AG04450 (cell line): Measurements from ENCODE around the gene OR6F1. TPM values are rescaled to one million over a fixed set of nuclear protein-coding genes. Genes with fewer than 3 reads are reported as not detected.
"Not testable (repeated sequence)": the region's sequence is repeated elsewhere in the genome, so short reads cannot be mapped to it uniquely, and the experiment has no call there.

Source experiments
- CTCF ChIA-PET: fragments of 300-600, 350-600 bp; formaldehyde crosslinking; extraction: SDS; loops from one replicate; lab custom pipeline; 2022; ENCODE audit warnings: antibody characterized with exemption, inconsistent platforms; lab: Charles Lee
- POLR2A ChIA-PET: fragments of 350-600 bp; formaldehyde crosslinking; extraction: SDS; loops from one replicate; lab custom pipeline; 2021; ENCODE audit warnings: antibody characterized with exemption, inconsistent platforms; lab: Yijun Ruan, JAX
- DNase-seq: peaks from one replicate; pipeline ENCODE4 v3.0.0-alpha.2; 2011; ENCODE audit warnings: low read depth, low spot score
- H3K27ac ChIP-seq: one replicate; pipeline ENCODE4 v1.5.1; 2012; ENCODE audit warnings: low read depth, low read length, control low read depth
- H3K27me3 ChIP-seq: one replicate; pipeline ENCODE4 v1.6.0; 2012; ENCODE audit warnings: low read length; ENCODE audit not compliant: control insufficient read depth, insufficient read depth
- H3K4me3 ChIP-seq: 2 replicates; pipeline ENCODE4 v1.5.1; 2011; ENCODE audit warnings: mild to moderate bottlenecking, low read depth, low read length, control low read depth
- H3K9me3 ChIP-seq: 2 replicates; pipeline ENCODE4 v1.5.1; 2012; ENCODE audit warnings: low read length; ENCODE audit not compliant: control insufficient read depth, insufficient read depth
- CTCF ChIP-seq: IDR thresholded peaks from 2 replicates; pipeline ENCODE4 v1.5.1; 2011; ENCODE audit warnings: low read depth, low read length, control low read depth, inconsistent platforms
- polyA plus RNA-seq: library from polyadenylated mRNA; depleted of rRNA; stranded (reverse); fragments of >200 nt; gene quantifications from 2 replicates; pipeline ENCODE4 v1.2.3, GENCODE V29; 2011

Gene OR6F1
- polyA plus RNA-seq, 1 experiment: not detected

DNA sequence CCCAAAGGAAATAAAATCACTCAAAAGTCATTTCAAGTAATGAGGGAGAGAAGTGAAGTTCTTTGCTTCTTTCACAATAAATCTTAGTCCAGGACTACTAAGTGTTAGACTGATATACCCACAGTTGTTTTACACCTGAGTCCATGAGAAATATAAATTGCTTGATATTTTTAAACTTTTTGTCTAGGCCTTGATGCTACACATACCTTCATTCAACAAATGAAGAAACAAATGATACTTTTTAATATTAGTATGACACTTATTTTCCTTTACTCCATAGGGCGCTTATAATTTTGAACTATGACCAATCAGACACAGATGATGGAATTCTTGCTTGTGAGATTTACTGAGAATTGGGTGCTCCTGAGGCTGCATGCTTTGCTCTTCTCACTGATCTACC is 21.9 kb upstream of the OR6F1 start, which contains the start of gene OR14K1:
OR14K1 (plus strand) TSS at position 301 of the 400 bp plus-strand sequence; CDS start at position 301, 0 bp downstream.
- CTCF ChIA-PET: no interaction called here
- DNase-seq: no peak
- POLR2A ChIA-PET: no interaction called here
- H3K9me3 ChIP-seq: peaks cover 13% of the 10 kb centered on the region; the same call in 1 of the 2 replicates
- no peak for TF ChIP-seq CTCF
- no peak within 1 kb of the TSS for H3K4me3 ChIP-seq
- no peaks in the 10 kb centered on the region for H3K27me3 ChIP-seq
- H3K27ac ChIP-seq: no peak within 1 kb of the TSS

DNA sequence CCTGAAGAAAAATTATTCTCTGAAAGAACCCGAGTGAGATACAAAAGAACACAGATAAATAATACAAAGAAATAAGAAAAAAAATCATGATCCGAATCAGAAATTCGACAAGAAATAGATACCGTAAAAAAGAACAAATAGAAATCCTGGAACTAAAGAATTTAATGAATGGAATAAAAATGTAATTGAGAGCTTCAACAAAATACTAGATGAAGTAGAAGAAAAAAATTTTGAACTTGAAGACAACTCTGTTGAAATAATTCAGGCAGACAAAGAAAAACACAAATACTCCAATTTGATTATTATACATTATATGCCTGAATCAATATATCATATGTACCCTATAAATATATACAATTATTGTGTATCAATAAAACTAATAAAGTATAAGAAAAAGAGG is 4.8 kb upstream of the OR6F1 start:
- Histone ChIP-seq H3K27me3 (no peaks in the 10 kb centered on the region), H3K9me3 (peaks cover 6% of the 10 kb centered on the region), H3K4me3 (no peak overlapping the region), H3K27ac (no peak overlapping the region)
- ChIA-PET POLR2A (no interaction called here), CTCF (no interaction called here)
- no peak for TF ChIP-seq CTCF
- DNase-seq: no peak

DNA sequence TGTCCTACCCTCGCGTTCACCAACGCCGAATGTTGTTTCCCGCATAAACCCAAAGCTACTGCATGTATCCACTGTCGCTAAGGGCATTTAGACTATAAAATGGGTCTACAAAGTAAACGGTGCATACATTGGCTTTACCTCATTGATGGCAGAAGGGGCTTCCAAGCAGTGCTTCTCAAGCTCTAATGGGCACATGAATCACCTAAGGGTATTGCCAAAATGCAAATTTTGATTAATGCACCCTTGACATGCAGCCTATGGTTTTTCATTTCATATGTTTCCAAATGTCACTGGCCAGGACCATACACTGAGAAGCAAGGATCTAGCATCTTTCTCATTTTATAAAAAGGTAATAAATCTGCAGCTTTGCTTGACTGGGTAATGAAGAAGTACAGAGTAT is 2.7 kb downstream of the OR6F1 start:
- POLR2A ChIA-PET: no interaction called here
- H3K27me3 ChIP-seq: no peaks in the 10 kb centered on the region
- H3K4me3 ChIP-seq: no peak overlapping the region
- TF ChIP-seq CTCF: no peak
- no peak overlapping the region for H3K27ac ChIP-seq
- CTCF ChIA-PET: no interaction called here
- H3K9me3 ChIP-seq: peaks cover 20% of the 10 kb centered on the region
- no peak for DNase-seq

DNA sequence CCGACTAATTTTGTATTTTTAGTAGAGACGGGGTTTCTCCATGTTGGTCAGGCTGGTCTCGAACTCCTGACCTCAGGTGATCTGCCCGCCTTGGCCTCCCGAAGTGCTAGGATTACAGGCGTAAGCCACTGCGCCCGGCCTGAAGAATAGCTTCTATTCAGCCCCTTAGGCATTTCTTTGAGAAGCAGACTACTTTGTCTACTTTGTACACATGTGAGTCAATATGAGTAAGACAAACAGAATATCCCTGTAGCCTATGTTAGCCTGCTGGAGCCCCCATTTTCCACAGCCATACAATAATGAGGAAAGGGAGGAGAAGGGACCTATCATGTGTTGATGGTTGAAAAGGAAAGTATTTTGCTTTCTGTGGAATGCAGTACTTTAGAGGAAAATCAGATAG is 5.8 kb downstream of the OR6F1 start:
- H3K27ac ChIP-seq, H3K27me3 ChIP-seq, H3K4me3 ChIP-seq, POLR2A ChIA-PET, DNase-seq, CTCF ChIA-PET: not testable (repeated sequence)
- H3K9me3 ChIP-seq: peaks cover 24% of the 10 kb centered on the region

DNA sequence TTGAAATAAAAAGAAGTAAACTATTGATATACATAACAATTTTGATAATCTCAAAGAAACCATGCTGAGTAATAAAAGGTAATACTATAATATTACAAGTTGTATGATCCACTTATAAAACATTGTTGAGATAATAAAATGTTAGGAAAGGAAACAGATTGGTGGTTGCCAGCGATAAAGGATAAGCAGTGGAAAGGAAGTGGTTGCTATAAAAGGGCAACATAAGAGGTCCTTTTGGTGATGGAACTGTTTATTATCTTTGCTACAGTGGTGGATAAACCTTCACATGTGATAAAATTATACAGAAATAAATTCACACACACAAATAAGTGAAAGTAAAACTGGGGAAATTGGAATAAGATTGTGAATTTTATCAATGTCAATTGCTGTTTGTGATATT is 15.1 kb downstream of the OR6F1 start:
- no peak for DNase-seq
- ChIA-PET POLR2A (no interaction called here), CTCF (no interaction called here)
- TF ChIP-seq CTCF: no peak
- Histone ChIP-seq H3K27ac (no peak overlapping the region), H3K9me3 (peaks cover 13% of the 10 kb centered on the region), H3K4me3 (no peak overlapping the region), H3K27me3 (no peaks in the 10 kb centered on the region)
